IMR-90 (cell line): ENCODE results near the gene DGAT2. TPM values are rescaled to one million over a fixed set of nuclear protein-coding genes. Genes with fewer than 3 reads are reported as not detected.

Experiments used
- microRNA-seq, 2 experiments: library from miRNA; stranded (forward) in 1 of 2; unstranded in 1 of 2; fragments of 10-50 nt in 1 of 2; fragments of <30 nt in 1 of 2; gene quantifications in 1 of 2; microRNA quantifications in 1 of 2; one replicate each; pipeline versions ENCODE3 to v1.1.0; 2013 to 2020; ENCODE audit not compliant: insufficient read depth in 1 of 2, insufficient read length in 1 of 2, unreplicated experiment in 1 of 2
- polyA plus RNA-seq, 3 experiments: library from polyadenylated mRNA; depleted of rRNA; stranded (reverse); fragments of >200 nt; gene quantifications; 2 replicates each; pipeline ENCODE4 v1.2.3, GENCODE V29; 2012; ENCODE audit warnings: low replicate concordance in 1 of 3
- small RNA-seq, 5 experiments: library from RNA; depleted of rRNA; stranded (forward); fragments of <200 nt; gene quantifications; one replicate each; pipeline ENCODE3, GENCODE V24; 2012
- total RNA-seq: library from RNA; depleted of rRNA; stranded (reverse); fragments of >200 nt; gene quantifications from 2 replicates; pipeline ENCODE4 v1.2.3, GENCODE V29; 2012; rRNA removed

Gene DGAT2
- total and polyA plus RNA-seq, 2 of the 4 experiments (the other 2 are of a cell fraction): 2.3 to 2.4 TPM

Small RNA genes lying within 50 kb of the gene (microRNA-seq; reads per million reads assigned to microRNA genes)
- gene RF00019 (ENCODE audit: insufficient read depth, insufficient read length) (not detected), gene RN7SL786P (ENCODE audit: insufficient read depth, insufficient read length) (not detected)

Small RNA genes lying within 50 kb of the gene (small RNA-seq; reads per million reads assigned to genes)
- 0 reads per million in 5 experiments for gene RF00019
- gene RN7SL786P: 0 reads per million in 5 experiments

Other genes with a start within 250 kb of the DGAT2 start
- 1.7 and 2.0 TPM in 2 replicates for gene GDPD5, start 242.8 kb upstream of the DGAT2 start, total RNA-seq
- 7.9 and 8.2 TPM in 2 replicates for gene GDPD5, start 242.8 kb upstream of the DGAT2 start, polyA plus RNA-seq (2012; rRNA removed)
- 772 and 841 TPM in 2 replicates for gene SERPINH1, start 206.5 kb upstream of the DGAT2 start, total RNA-seq
- 1,857 and 1,944 TPM in 2 replicates for gene SERPINH1, start 206.5 kb upstream of the DGAT2 start, polyA plus RNA-seq (2012; rRNA removed)
- 2.5 and 3.0 TPM in 2 replicates for gene MAP6, start 99.7 kb upstream of the DGAT2 start, total RNA-seq
- gene MAP6, start 99.7 kb upstream of the DGAT2 start, polyA plus RNA-seq (2012; rRNA removed): 3.1 and 3.4 TPM in 2 replicates
- gene MOGAT2, start 50.9 kb upstream of the DGAT2 start, total RNA-seq: not detected in 2 replicates
- not detected in 2 replicates for gene MOGAT2, start 50.9 kb upstream of the DGAT2 start, polyA plus RNA-seq (2012; rRNA removed)
- gene UVRAG, start 46.4 kb downstream of the DGAT2 start, total RNA-seq: 10.9 and 12.8 TPM in 2 replicates
- gene UVRAG, start 46.4 kb downstream of the DGAT2 start, polyA plus RNA-seq (2012; rRNA removed): 5.3 and 5.6 TPM in 2 replicates